IMR-90 (cell line): ENCODE results near the gene ADAMTSL4. TPM values are rescaled to one million over a fixed set of nuclear protein-coding genes. Genes with fewer than 3 reads are reported as not detected.

Experiments
- ATAC-seq: fragments of 200-7000 bp; cut with Tn5 transposase; 2 replicates; pipeline ENCODE4 v1.9.1; 2020; ENCODE audit warnings: low read depth, mild to moderate bottlenecking, moderate library complexity
- BruUV-seq: library from RNA; stranded (reverse); fragments of 400-500 nt; replicated peaks from 2 replicates; lab custom pipeline; 2021; lab: Mats Ljungman, UMichigan
- CTCF ChIA-PET: fragments of 300-600 bp; formaldehyde crosslinking; extraction: SDS; loops from one replicate; lab custom pipeline; 2021; ENCODE audit warnings: antibody characterized with exemption; lab: Yijun Ruan, JAX
- POLR2A ChIA-PET: fragments of 300-600 bp; sonication (Branson Sonifier 250); formaldehyde crosslinking; loops from one replicate; lab custom pipeline; 2022; ENCODE audit warnings: antibody characterized with exemption; ENCODE audit not compliant: unreplicated experiment; lab: Charles Lee
- DNase-seq: peaks from one replicate; pipeline ENCODE4 v3.0.0; 2013
- H2AFZ ChIP-seq: replicated peaks from 2 replicates; pipeline ENCODE3; 2013; ENCODE audit warnings: low read length, mild to moderate bottlenecking; ENCODE audit not compliant: poor library complexity
- H2AK5ac ChIP-seq: 2 replicates; pipeline ENCODE4 v1.6.1; 2013; ENCODE audit warnings: low read depth, low read length, inconsistent platforms
- H2AK9ac ChIP-seq: replicated peaks from 2 replicates; pipeline ENCODE3; 2013; ENCODE audit warnings: mild to moderate bottlenecking, low read depth, low read length, moderate library complexity; ENCODE audit not compliant: poor library complexity
- H2BK120ac ChIP-seq: 2 replicates; pipeline ENCODE4 v1.6.1; 2013; ENCODE audit warnings: low read depth, low read length, inconsistent platforms
- H2BK15ac ChIP-seq: 3 replicates; pipeline ENCODE4 v1.6.1; 2013; ENCODE audit warnings: low read depth, low read length, inconsistent platforms
- H2BK20ac ChIP-seq: 2 replicates; pipeline ENCODE4 v1.6.1; 2013; ENCODE audit warnings: low read depth, mild to moderate bottlenecking, inconsistent platforms, low read length, moderate library complexity
- H2BK5ac ChIP-seq: 2 replicates; pipeline ENCODE4 v1.6.1; 2013; ENCODE audit warnings: mild to moderate bottlenecking, low read depth, low read length, inconsistent platforms; ENCODE audit not compliant: poor library complexity, severe bottlenecking
- H3K14ac ChIP-seq: replicated peaks from 2 replicates; pipeline ENCODE4 v1.6.1; 2013; ENCODE audit warnings: low read depth, low read length, inconsistent platforms
- H3K18ac ChIP-seq: 2 replicates; pipeline ENCODE4 v1.6.1; 2013; ENCODE audit warnings: low read depth, low read length, control low read depth
- H3K23ac ChIP-seq: 2 replicates; pipeline ENCODE4 v1.6.1; 2013; ENCODE audit warnings: low read depth, low read length, inconsistent platforms
- H3K27ac ChIP-seq: 2 replicates; pipeline ENCODE4 v1.5.1; 2013; ENCODE audit warnings: mild to moderate bottlenecking, control low read depth, low read length; ENCODE audit not compliant: insufficient read depth
- H3K27me3 ChIP-seq: 2 replicates; pipeline ENCODE4 v1.6.1; 2013; ENCODE audit warnings: low read length; ENCODE audit not compliant: control insufficient read depth, insufficient read depth
- H3K36me3 ChIP-seq: 2 replicates; pipeline ENCODE4 v1.6.1; 2013; ENCODE audit warnings: low read length, mixed read lengths; ENCODE audit not compliant: control insufficient read depth, insufficient read depth
- H3K4ac ChIP-seq: 2 replicates; pipeline ENCODE4 v1.6.1; 2013; ENCODE audit warnings: low read depth, low read length, inconsistent platforms
- H3K4me1 ChIP-seq: 2 replicates; pipeline ENCODE4 v1.6.1; 2013; ENCODE audit warnings: low read length, mixed read lengths; ENCODE audit not compliant: control insufficient read depth, insufficient read depth
- H3K4me2 ChIP-seq: 2 replicates; pipeline ENCODE4 v1.6.1; 2013; ENCODE audit warnings: low read depth, mild to moderate bottlenecking, control low read depth, low read length, moderate library complexity
- H3K4me3 ChIP-seq: 2 replicates; pipeline ENCODE4 v1.5.1; 2013; ENCODE audit warnings: low read depth, mild to moderate bottlenecking, control low read depth, low read length, moderate library complexity; ENCODE audit not compliant: insufficient read depth
- H3K56ac ChIP-seq: 2 replicates; pipeline ENCODE4 v1.6.1; 2013; ENCODE audit warnings: low read length, inconsistent platforms; ENCODE audit not compliant: insufficient read depth; ENCODE audit errors: extremely low read depth
- H3K79me1 ChIP-seq, 2 experiments: 2 replicates each; pipeline ENCODE4 v1.6.1; 2013; ENCODE audit warnings: low read length in 2 of 2, inconsistent platforms in 1 of 2, low read depth in 1 of 2
- H3K9ac ChIP-seq: 2 replicates; pipeline ENCODE4 v1.6.1; 2013; ENCODE audit warnings: low read depth, low read length, control low read depth
- H3K9me1 ChIP-seq: 2 replicates; pipeline ENCODE4 v1.6.1; 2013; ENCODE audit warnings: low read length, inconsistent platforms; ENCODE audit not compliant: insufficient read depth
- H3K9me3 ChIP-seq: 2 replicates; pipeline ENCODE4 v1.6.1; 2013; ENCODE audit warnings: low read length; ENCODE audit not compliant: control insufficient read depth, insufficient read depth
- H4K20me1 ChIP-seq: 2 replicates; pipeline ENCODE4 v1.6.1; 2013; ENCODE audit warnings: low read length, inconsistent platforms; ENCODE audit not compliant: insufficient read depth
- H4K5ac ChIP-seq: 2 replicates; pipeline ENCODE4 v1.6.1; 2013; ENCODE audit warnings: mild to moderate bottlenecking, low read depth, low read length, control low read depth
- H4K8ac ChIP-seq, 2 experiments: 2 replicates each; pipeline ENCODE4 v1.6.1; 2013; ENCODE audit warnings: low read depth in 2 of 2, low read length in 2 of 2, control low read depth in 1 of 2, inconsistent platforms in 1 of 2
- H4K91ac ChIP-seq: 2 replicates; pipeline ENCODE4 v1.6.1; 2013; ENCODE audit warnings: low read depth, low read length, inconsistent platforms; ENCODE audit not compliant: insufficient read depth
- BHLHE40 ChIP-seq: fragments of 150-350 bp; IDR thresholded peaks from 2 replicates; pipeline ENCODE4 v1.6.1; 2016; ENCODE audit warnings: mild to moderate bottlenecking, low read depth, low read length
- CEBPB ChIP-seq: IDR thresholded peaks from 2 replicates; pipeline ENCODE4 v1.6.1; 2012; ENCODE audit warnings: low read depth, low read length, improper control_type of control experiment
- CHD1 ChIP-seq: IDR thresholded peaks from 2 replicates; pipeline ENCODE4 v1.6.1; 2012; ENCODE audit warnings: low read depth, low read length, improper control_type of control experiment
- CTCF ChIP-seq: conservative IDR thresholded peaks from 2 replicates; pipeline ENCODE4 v1.5.1; 2012; ENCODE audit warnings: mild to moderate bottlenecking, low read depth, low read length, improper control_type of control experiment
- ELK1 ChIP-seq: fragments of 150-350 bp; IDR thresholded peaks from 2 replicates; pipeline ENCODE4 v1.6.1; 2016; ENCODE audit warnings: low read depth, mild to moderate bottlenecking, low read length, moderate library complexity, borderline replicate concordance
- FOS ChIP-seq: fragments of 150-350 bp; IDR thresholded peaks from 2 replicates; pipeline ENCODE4 v1.6.1; 2016; ENCODE audit warnings: low read depth, low read length
- MAFK ChIP-seq: IDR thresholded peaks from 2 replicates; pipeline ENCODE4 v1.6.1; 2012; ENCODE audit warnings: low read depth, low read length, improper control_type of control experiment
- MAZ ChIP-seq: IDR thresholded peaks from 2 replicates; pipeline ENCODE4 v1.6.1; 2012; ENCODE audit warnings: low read depth, mild to moderate bottlenecking, low read length, improper control_type of control experiment, moderate library complexity, borderline replicate concordance
- MXI1 ChIP-seq: IDR thresholded peaks from 2 replicates; pipeline ENCODE4 v1.6.1; 2012; ENCODE audit warnings: low read depth, mild to moderate bottlenecking, low read length, moderate library complexity, borderline replicate concordance
- NFE2L2 ChIP-seq: fragments of 150-350 bp; IDR thresholded peaks from 2 replicates; pipeline ENCODE4 v1.6.1; 2016; ENCODE audit warnings: low read depth, mild to moderate bottlenecking, low read length
- POLR2A ChIP-seq: IDR thresholded peaks from 2 replicates; pipeline ENCODE4 v1.6.1; 2012; ENCODE audit warnings: mild to moderate bottlenecking, low read depth, low read length
- RAD21 ChIP-seq: IDR thresholded peaks from 2 replicates; pipeline ENCODE4 v1.6.1; 2012; ENCODE audit warnings: low read length, improper control_type of control experiment
- RCOR1 ChIP-seq: IDR thresholded peaks from 2 replicates; pipeline ENCODE4 v1.6.1; 2012; ENCODE audit warnings: mild to moderate bottlenecking, low read length, improper control_type of control experiment; ENCODE audit not compliant: insufficient replicate concordance
- RFX5 ChIP-seq: IDR thresholded peaks from 2 replicates; pipeline ENCODE4 v1.8.0; 2012; ENCODE audit warnings: low read depth, mild to moderate bottlenecking, low read length, moderate library complexity
- SMC3 ChIP-seq: fragments of 150-350 bp; IDR thresholded peaks from 2 replicates; pipeline ENCODE4 v1.6.1; 2016; ENCODE audit warnings: low read depth, mild to moderate bottlenecking, antibody characterized with exemption, low read length, moderate library complexity
- USF2 ChIP-seq: fragments of 150-350 bp; IDR thresholded peaks from 2 replicates; pipeline ENCODE4 v1.6.1; 2017; ENCODE audit warnings: mild to moderate bottlenecking, antibody characterized with exemption, low read length, low read depth
- WGBS, 2 experiments: methylation state at CpG; one replicate each; pipeline versions ENCODE4 v1.1.5 to v1.1.7; 2013; ENCODE audit warnings: missing lambda C conversion rate in 2 of 2; ENCODE audit not compliant: insufficient read length in 1 of 2; ENCODE audit errors: extremely low coverage in 2 of 2; 5-methylcytosine and 5-hydroxymethylcytosine counted together
- dilution Hi-C: fragments of 300-500 bp; cut with HindIII; formaldehyde crosslinking; loops from one replicate; pipeline ENCODE4 v1.14.3; 2018; ENCODE audit warnings: low sequenced_read_pairs; ENCODE audit not compliant: unreplicated experiment
- in situ Hi-C: fragments of 300-500 bp; cut with MboI; formaldehyde crosslinking; loops from 3 replicates; pipeline ENCODE4 v1.14.3; 2019; ENCODE audit warnings: low sequenced_read_pairs, inconsistent platforms, mixed read lengths
- intact Hi-C: fragments of 100-400 bp; cut with micrococcal nuclease; formaldehyde crosslinking; loops from 2 replicates; pipeline ENCODE4 v1.10.0; 2022
- polyA plus RNA-seq, 3 experiments: library from polyadenylated mRNA; depleted of rRNA; stranded (reverse); fragments of >200 nt; gene quantifications; 2 replicates each; pipeline ENCODE4 v1.2.3, GENCODE V29; 2012; ENCODE audit warnings: low replicate concordance in 1 of 3
- total RNA-seq: library from RNA; depleted of rRNA; stranded (reverse); fragments of >200 nt; gene quantifications from 2 replicates; pipeline ENCODE4 v1.2.3, GENCODE V29; 2012

The ADAMTSL4 gene
- total and polyA plus RNA-seq, 2 of the 4 experiments (the other 2 are of a cell fraction): 0.54 to 12.2 TPM

DNA sequence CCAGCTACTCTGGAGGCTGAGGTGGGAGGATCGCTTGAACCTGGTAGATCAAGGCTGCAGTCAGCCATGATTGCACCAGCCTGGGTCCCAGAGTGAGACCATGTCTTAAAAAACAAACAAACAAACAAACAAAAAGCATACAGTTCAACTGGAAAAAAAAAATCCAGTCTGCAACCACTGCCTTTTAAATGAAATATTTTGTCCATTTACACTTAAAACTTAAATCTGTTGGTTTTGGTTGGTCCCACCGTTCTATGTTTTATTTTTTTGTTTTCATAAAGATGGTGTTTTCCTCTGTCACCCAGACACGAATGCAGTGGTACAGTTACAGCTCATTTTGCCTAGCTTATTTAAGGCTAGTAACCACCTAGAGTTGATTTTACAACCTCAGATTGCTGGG, 23.9 kb upstream of the ADAMTSL4 start:
- Histone ChIP-seq H3K23ac (no peak overlapping the region), H2AFZ (no peak overlapping the region), H3K9ac (no peak overlapping the region), H3K4me1 (peaks cover 6% of the 10 kb centered on the region), H2AK5ac (no peak overlapping the region), H3K9me3 (no peaks in the 10 kb centered on the region), H3K36me3 (no peaks in the 10 kb centered on the region), H4K91ac (no peak overlapping the region), H4K8ac (no peak overlapping the region), H2BK5ac (no peak overlapping the region), H3K27me3 (no peaks in the 10 kb centered on the region), H3K9me1 (no peaks in the 10 kb centered on the region), H4K5ac (no peak overlapping the region), H3K4ac (no peak overlapping the region), H3K18ac (no peak overlapping the region), H2BK120ac (no peak overlapping the region), H3K14ac (no peak overlapping the region), H2BK20ac (no peak overlapping the region), H2BK15ac (no peak overlapping the region), H2AK9ac (no peak overlapping the region), H3K4me2 (no peak overlapping the region), H4K20me1 (no peaks in the 10 kb centered on the region), H3K4me3 (no peak overlapping the region), H3K56ac (no peak overlapping the region), H3K79me1 (peaks cover 0 to 2% of the 10 kb centered on the region in 2 experiments; a peak in 1 of 4 replicates), H3K27ac (no peak overlapping the region)
- dilution Hi-C loops (no loop called here), in situ Hi-C loops (no loop called here), intact Hi-C loops (no loop called here)
- ATAC-seq (no peak), DNase-seq (no peak)
- TF ChIP-seq FOS (no peak), ELK1 (no peak), POLR2A (no peak), CHD1 (no peak), SMC3 (no peak), CTCF (no peak), MXI1 (no peak), MAFK (no peak), BHLHE40 (no peak), CEBPB (no peak), RFX5 (no peak), RCOR1 (no peak), NFE2L2 (no peak), RAD21 (no peak), MAZ (no peak), USF2 (no peak)
- ChIA-PET POLR2A (no interaction called here), CTCF (no interaction called here)
- BruUV-seq: no TSS peak
- WGBS, 2 experiments: no CpG with 5 or more reads among the region's 3 CpGs
